ENCODE measurements around the gene MS4A18.

Gene MS4A18

GRCh38 chr11:60791153-60791933, 66.8 kb downstream of the MS4A18 start:
- no peak for DNase-seq

DNA sequence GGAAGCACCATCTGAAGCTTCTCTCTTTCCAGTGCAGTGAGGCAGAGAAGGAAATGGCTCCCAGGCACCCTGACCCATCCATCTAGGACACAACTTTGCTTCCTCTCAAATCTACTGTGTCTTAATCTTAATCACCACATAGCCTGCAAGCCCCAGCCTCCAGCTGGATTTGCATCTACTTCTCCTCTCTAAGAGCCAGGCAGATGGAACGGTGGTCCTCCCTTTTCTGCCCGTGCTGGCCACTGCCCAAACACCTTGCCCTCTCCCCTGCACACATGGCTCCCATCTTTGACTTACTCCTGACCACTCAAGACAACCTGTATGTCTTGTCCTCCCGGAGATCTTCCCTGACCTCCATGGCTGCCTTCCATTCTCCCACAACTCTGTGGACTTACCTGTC, 68.0 kb downstream of the MS4A18 start:
- DNase-seq, result no peak

All from GDM1 (cell line).